ENCODE results near the gene CACNA1C.

CACNA1C gene

DNA sequence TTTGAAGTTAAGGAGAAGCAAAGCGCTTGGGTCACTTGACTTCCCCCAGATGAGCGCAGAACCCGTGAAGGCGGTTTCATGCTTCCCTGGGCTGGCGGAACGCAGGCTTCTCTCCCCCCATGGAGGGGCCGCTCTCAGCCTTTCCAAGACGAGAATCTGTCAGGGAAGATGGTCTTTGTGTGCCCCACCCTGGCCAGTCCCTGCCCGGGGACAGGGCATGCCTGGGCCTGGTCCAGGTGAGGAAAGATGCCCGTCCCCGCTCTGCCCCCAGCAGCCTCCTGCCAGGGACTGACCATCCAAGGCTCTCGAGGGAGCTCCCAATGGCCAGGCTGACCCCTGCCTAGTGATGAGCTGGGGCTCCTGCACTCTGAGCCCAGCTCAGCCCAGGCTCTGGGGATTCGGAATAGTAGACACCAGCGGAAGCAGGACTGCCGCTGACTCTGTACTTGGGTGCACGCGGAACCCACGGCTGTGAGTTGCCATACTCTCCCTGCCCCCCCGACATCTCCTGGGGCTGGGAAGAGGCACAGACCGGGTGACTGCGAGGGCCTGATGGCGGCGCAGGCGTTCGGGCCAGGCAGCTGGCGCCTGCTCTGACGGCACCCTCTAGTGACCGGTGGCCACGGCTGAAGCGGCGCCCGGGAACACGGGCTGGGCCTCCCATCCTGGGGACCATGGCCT, 599.8 kb downstream of the CACNA1C start:
- Histone ChIP-seq H3K4me3 (ENCODE audit: low read length) (no peak overlapping the region), H3K9ac (ENCODE audit: low read length) (no peak overlapping the region), H3K27ac (ENCODE audit: low read depth, low read length) (no peak overlapping the region), H3K4me1 (ENCODE audit: control insufficient read depth, insufficient read depth, low read length) (peaks cover 4% of the 10 kb centered on the region), H3K36me3 (ENCODE audit: control insufficient read depth, insufficient read depth, low read length) (peaks cover 8% of the 10 kb centered on the region), H3K27me3 (ENCODE audit: control insufficient read depth, insufficient read depth, low read length) (no peaks in the 10 kb centered on the region)

DNA sequence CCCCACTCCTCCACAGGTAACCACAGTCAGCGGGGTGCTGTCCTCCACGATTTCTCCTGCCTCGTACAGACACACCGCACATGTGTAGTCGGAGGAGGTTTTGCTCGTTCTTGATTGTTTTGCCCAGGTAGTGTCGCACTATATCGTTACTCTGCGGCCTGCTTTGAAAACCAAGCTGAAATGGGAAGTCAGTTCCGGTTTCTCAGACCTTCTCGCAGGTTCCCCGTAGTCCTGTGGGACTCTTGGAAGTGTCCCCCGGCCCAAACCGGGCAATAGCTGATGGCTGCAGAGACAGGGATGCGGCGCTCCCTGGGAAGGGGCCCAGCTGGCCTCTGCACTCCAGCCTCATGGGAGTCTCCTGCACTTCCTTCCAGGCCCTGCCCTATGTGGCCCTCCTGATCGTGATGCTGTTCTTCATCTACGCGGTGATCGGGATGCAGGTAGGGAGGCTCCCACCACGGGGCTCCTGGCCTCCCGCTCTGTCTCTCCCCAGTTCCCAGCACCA, 600.7 kb downstream of the CACNA1C start:
- H3K27me3 ChIP-seq (ENCODE audit: control insufficient read depth, insufficient read depth, low read length), result no peaks in the 10 kb centered on the region
- peaks cover 8% of the 10 kb centered on the region for H3K36me3 ChIP-seq (ENCODE audit: control insufficient read depth, insufficient read depth, low read length)

DNA sequence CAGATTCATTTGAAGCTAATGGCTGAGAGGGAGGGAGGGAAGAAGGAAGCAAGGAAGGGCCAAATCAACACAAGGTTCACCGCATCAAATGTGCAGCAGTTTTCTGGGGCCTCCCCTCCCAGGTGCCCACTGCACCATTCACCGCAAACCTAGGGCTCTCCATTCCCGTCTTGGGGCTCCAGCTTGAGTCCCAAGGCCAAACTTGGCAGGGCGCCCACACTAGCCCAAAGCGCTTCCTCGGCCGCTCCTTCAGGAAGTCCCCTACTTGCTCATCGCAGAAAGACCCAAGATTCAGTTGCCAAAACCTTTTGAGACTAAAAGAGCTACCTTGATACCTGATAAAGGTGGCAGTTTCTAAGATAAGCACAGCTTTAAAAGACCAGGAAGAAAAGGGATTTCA, 601.5 kb downstream of the CACNA1C start:
- Histone ChIP-seq H3K27ac (ENCODE audit: low read depth, low read length) (no peak overlapping the region), H3K9ac (ENCODE audit: low read length) (no peak overlapping the region), H3K4me1 (ENCODE audit: control insufficient read depth, insufficient read depth, low read length) (peaks cover 3% of the 10 kb centered on the region), H3K27me3 (ENCODE audit: control insufficient read depth, insufficient read depth, low read length) (no peaks in the 10 kb centered on the region), H3K36me3 (ENCODE audit: control insufficient read depth, insufficient read depth, low read length) (peaks cover 8% of the 10 kb centered on the region), H3K4me3 (ENCODE audit: low read length) (no peak overlapping the region)

More for the DNA sequence above, 600.7 kb downstream of the CACNA1C start:
- no peak overlapping the region for H3K27ac ChIP-seq (ENCODE audit: low read depth, low read length)
- peaks cover 4% of the 10 kb centered on the region for H3K4me1 ChIP-seq (ENCODE audit: control insufficient read depth, insufficient read depth, low read length)
- H3K4me3 ChIP-seq (ENCODE audit: low read length), result no peak overlapping the region
- no peak overlapping the region for H3K9ac ChIP-seq (ENCODE audit: low read length)

DNA sequence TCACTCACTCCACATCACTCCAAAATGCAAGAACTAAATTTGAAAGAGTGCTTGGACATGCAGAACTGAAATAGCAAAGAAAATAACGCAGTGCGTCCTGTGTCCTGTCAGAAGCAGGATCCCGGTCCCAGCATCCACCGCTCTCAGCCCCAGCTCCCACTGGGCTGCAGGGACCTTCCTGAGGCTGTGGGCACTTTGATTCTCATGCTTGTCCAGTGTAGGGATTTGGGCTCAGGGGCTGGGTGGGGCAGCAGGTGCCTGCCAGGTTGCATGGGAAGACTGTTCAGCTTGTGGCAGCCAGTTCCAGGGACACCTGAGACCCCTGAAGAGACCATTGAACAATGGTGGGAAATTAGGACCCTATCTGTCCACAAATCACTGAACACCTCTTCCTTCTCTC, 602.0 kb downstream of the CACNA1C start:
- H3K36me3 ChIP-seq (ENCODE audit: control insufficient read depth, insufficient read depth, low read length), result peaks cover 8% of the 10 kb centered on the region
- H3K4me1 ChIP-seq (ENCODE audit: control insufficient read depth, insufficient read depth, low read length), result no peaks in the 10 kb centered on the region
- H3K27ac ChIP-seq (ENCODE audit: low read depth, low read length), result no peak overlapping the region

DNA sequence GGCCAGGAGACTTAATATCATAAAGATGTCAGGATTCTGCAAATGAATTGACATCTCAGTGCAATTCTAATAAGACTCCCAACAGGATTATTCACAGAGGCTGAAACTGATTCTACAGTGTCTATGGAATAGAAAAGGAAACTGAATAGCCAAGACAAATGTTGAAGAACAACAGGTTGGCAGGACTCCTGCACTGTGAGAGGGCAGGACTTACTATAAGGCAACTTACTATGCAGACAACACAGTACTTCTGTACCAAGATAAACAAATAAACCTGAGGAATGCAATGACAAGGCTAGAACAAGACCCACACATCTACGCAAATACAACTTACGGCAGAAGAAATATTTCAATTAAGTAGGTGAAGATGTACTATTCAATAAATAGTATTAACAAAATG, 609.7 kb downstream of the CACNA1C start:
- no peak overlapping the region for H3K27ac ChIP-seq (ENCODE audit: low read depth, low read length)
- no peak overlapping the region for H3K4me3 ChIP-seq (ENCODE audit: low read length)
- peaks cover 12% of the 10 kb centered on the region for H3K36me3 ChIP-seq (ENCODE audit: control insufficient read depth, insufficient read depth, low read length)
- H3K27me3 ChIP-seq (ENCODE audit: control insufficient read depth, insufficient read depth, low read length), result no peaks in the 10 kb centered on the region
- no peaks in the 10 kb centered on the region for H3K4me1 ChIP-seq (ENCODE audit: control insufficient read depth, insufficient read depth, low read length)
- H3K9ac ChIP-seq (ENCODE audit: low read length), result no peak overlapping the region

More for the DNA sequence above, 602.0 kb downstream of the CACNA1C start:
- no peak overlapping the region for H3K9ac ChIP-seq (ENCODE audit: low read length)
- H3K27me3 ChIP-seq (ENCODE audit: control insufficient read depth, insufficient read depth, low read length), result no peaks in the 10 kb centered on the region
- H3K4me3 ChIP-seq (ENCODE audit: low read length), result no peak overlapping the region

DNA sequence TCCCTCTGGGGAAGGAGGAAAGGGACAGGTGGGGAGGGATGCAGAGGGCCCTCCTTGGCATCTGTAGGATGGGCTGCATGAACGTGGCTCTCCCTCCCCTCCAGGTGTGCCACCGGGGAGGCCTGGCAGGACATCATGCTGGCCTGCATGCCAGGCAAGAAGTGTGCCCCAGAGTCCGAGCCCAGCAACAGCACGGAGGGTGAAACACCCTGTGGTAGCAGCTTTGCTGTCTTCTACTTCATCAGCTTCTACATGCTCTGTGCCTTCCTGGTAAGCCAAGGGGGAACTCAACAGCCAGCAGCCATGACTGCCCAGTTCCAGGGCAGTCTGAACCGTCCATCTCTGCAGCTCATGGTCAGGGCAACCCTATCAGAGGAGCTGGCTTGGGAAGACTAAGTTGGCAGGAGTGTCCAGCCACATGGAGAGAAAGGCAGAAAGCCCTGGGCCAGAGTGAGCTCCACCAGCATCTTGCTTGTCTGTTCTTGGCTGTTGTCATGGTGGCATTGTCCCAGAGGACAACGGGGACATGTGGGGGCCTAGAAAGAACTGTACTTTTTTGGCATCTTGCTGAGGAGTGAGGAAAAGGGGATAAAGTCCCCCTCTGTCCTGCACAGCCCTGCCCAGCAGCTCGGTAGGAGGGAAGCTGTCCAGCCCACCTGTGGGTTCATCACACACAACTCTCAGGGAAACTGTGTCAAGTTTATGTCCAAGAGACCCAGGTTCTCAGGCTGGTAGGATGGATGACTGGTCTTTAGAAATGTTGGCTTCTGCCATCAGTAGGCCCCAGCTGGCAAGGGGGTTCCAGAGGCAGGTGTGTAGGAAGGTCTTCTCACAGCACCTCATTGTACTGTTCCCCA, 612.2 kb downstream of the CACNA1C start:
- Histone ChIP-seq H3K4me1 (ENCODE audit: control insufficient read depth, insufficient read depth, low read length) (no peaks in the 10 kb centered on the region), H3K27me3 (ENCODE audit: control insufficient read depth, insufficient read depth, low read length) (no peaks in the 10 kb centered on the region), H3K36me3 (ENCODE audit: control insufficient read depth, insufficient read depth, low read length) (peaks cover 21% of the 10 kb centered on the region), H3K4me3 (ENCODE audit: low read length) (no peak overlapping the region), H3K9ac (ENCODE audit: low read length) (no peak overlapping the region), H3K27ac (ENCODE audit: low read depth, low read length) (no peak overlapping the region)

GRCh38 chr12:2666411-2666810, 613.6 kb downstream of the CACNA1C start:
- Histone ChIP-seq H3K27ac (ENCODE audit: low read depth, low read length) (no peak overlapping the region), H3K27me3 (ENCODE audit: control insufficient read depth, insufficient read depth, low read length) (no peaks in the 10 kb centered on the region), H3K4me1 (ENCODE audit: control insufficient read depth, insufficient read depth, low read length) (no peaks in the 10 kb centered on the region), H3K36me3 (ENCODE audit: control insufficient read depth, insufficient read depth, low read length) (peaks cover 21% of the 10 kb centered on the region), H3K9ac (ENCODE audit: low read length) (no peak overlapping the region), H3K4me3 (ENCODE audit: low read length) (no peak overlapping the region)

DNA sequence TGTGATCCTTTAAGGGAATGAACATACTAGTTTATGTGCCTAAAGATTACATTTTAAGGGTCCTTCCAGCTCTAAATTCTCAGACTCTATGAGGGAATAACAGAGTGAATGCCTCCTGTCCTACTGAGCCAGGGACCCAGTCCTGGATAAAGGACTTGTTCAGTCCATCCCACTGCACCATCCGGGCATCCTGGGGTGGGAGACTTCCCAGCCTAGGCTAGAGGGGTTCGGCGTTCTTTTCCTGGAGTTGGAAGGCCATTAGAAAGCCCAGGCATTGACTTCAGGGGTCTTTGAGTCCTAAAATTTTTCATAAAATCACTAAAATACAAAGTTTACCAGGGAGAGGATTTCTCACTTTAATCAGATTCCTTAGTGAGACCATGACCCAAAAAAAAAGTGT, 614.1 kb downstream of the CACNA1C start:
- Histone ChIP-seq H3K27ac (ENCODE audit: low read depth, low read length) (no peak overlapping the region), H3K27me3 (ENCODE audit: control insufficient read depth, insufficient read depth, low read length) (no peaks in the 10 kb centered on the region), H3K36me3 (ENCODE audit: control insufficient read depth, insufficient read depth, low read length) (peaks cover 23% of the 10 kb centered on the region), H3K4me1 (ENCODE audit: control insufficient read depth, insufficient read depth, low read length) (no peaks in the 10 kb centered on the region), H3K4me3 (ENCODE audit: low read length) (no peak overlapping the region), H3K9ac (ENCODE audit: low read length) (no peak overlapping the region)

GRCh38 chr12:2667716-2668440, 615.1 kb downstream of the CACNA1C start:
- H3K36me3 ChIP-seq (ENCODE audit: control insufficient read depth, insufficient read depth, low read length), result peaks cover 23% of the 10 kb centered on the region

GRCh38 chr12:2668816-2669215, 616.0 kb downstream of the CACNA1C start:
- Histone ChIP-seq H3K27me3 (ENCODE audit: control insufficient read depth, insufficient read depth, low read length) (no peaks in the 10 kb centered on the region), H3K4me1 (ENCODE audit: control insufficient read depth, insufficient read depth, low read length) (no peaks in the 10 kb centered on the region), H3K36me3 (ENCODE audit: control insufficient read depth, insufficient read depth, low read length) (peaks cover 23% of the 10 kb centered on the region), H3K9ac (ENCODE audit: low read length) (no peak overlapping the region), H3K4me3 (ENCODE audit: low read length) (no peak overlapping the region), H3K27ac (ENCODE audit: low read depth, low read length) (no peak overlapping the region)

More at GRCh38 chr12:2667716-2668440, 615.1 kb downstream of the CACNA1C start:
- H3K4me1 ChIP-seq (ENCODE audit: control insufficient read depth, insufficient read depth, low read length), result no peaks in the 10 kb centered on the region
- no peak overlapping the region for H3K9ac ChIP-seq (ENCODE audit: low read length)
- no peak overlapping the region for H3K4me3 ChIP-seq (ENCODE audit: low read length)
- no peak overlapping the region for H3K27ac ChIP-seq (ENCODE audit: low read depth, low read length)
- H3K27me3 ChIP-seq (ENCODE audit: control insufficient read depth, insufficient read depth, low read length), result no peaks in the 10 kb centered on the region

DNA sequence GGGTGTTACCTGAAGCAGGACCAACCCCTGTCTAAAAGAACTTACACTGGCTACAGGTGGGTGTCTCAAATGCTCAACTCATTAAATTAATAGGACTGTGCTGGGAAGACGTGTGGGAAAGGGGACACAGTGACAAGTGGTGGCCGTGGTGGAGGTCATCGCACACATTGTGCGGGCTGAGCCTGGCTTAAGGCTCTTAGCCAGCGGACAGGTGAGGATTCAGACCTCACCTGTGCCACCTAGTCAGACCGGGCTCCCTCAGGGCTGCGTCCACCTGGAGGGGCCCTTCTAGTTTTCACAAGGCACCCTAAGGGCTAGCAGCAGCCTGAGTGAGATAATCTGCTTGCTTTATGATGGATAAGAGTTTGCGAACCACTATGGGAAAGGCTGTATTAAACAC, 616.8 kb downstream of the CACNA1C start:
- H3K27me3 ChIP-seq (ENCODE audit: control insufficient read depth, insufficient read depth, low read length), result no peaks in the 10 kb centered on the region
- H3K4me3 ChIP-seq (ENCODE audit: low read length), result no peak overlapping the region
- H3K27ac ChIP-seq (ENCODE audit: low read depth, low read length), result no peak overlapping the region
- H3K9ac ChIP-seq (ENCODE audit: low read length), result no peak overlapping the region
- H3K4me1 ChIP-seq (ENCODE audit: control insufficient read depth, insufficient read depth, low read length), result no peaks in the 10 kb centered on the region
- H3K36me3 ChIP-seq (ENCODE audit: control insufficient read depth, insufficient read depth, low read length), result peaks cover 25% of the 10 kb centered on the region

DNA sequence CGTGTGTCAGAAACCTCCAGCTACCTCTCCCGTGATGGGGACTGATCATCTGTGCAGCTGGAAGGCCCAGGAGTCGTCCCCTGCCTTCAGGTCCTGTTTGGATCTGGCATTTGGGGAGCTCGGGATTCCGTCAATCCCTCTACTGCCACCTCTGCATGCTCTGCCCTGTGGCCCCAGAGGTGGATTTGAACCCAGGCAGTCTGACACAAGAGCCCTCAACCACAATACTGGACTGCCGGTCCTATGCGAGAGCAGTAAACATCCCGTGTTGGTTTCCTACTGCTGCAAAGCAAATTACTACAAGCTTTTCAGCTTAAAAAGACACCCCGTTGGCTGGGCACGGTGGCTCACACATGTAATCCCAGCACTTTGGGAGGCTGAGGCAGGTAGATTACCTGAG, 620.1 kb downstream of the CACNA1C start:
- no peak overlapping the region for H3K9ac ChIP-seq (ENCODE audit: low read length)
- H3K4me1 ChIP-seq (ENCODE audit: control insufficient read depth, insufficient read depth, low read length), result no peaks in the 10 kb centered on the region
- H3K36me3 ChIP-seq (ENCODE audit: control insufficient read depth, insufficient read depth, low read length), result peaks cover 10% of the 10 kb centered on the region
- H3K4me3 ChIP-seq (ENCODE audit: low read length), result no peak overlapping the region
- no peaks in the 10 kb centered on the region for H3K27me3 ChIP-seq (ENCODE audit: control insufficient read depth, insufficient read depth, low read length)
- H3K27ac ChIP-seq (ENCODE audit: low read depth, low read length), result no peak overlapping the region
